ENCODE results near the gene FAM200A. TPM values are rescaled to one million over a fixed set of nuclear protein-coding genes. Genes with fewer than 3 reads are reported as not detected.

The FAM200A gene
- total RNA-seq (ENCODE audit: unreplicated experiment): 6.8 TPM
- long read RNA-seq, partial matches to known transcripts: 0 of 6 reads
- long read RNA-seq, other reads (novel, unspliced or antisense): 3 of 6 reads

DNA sequence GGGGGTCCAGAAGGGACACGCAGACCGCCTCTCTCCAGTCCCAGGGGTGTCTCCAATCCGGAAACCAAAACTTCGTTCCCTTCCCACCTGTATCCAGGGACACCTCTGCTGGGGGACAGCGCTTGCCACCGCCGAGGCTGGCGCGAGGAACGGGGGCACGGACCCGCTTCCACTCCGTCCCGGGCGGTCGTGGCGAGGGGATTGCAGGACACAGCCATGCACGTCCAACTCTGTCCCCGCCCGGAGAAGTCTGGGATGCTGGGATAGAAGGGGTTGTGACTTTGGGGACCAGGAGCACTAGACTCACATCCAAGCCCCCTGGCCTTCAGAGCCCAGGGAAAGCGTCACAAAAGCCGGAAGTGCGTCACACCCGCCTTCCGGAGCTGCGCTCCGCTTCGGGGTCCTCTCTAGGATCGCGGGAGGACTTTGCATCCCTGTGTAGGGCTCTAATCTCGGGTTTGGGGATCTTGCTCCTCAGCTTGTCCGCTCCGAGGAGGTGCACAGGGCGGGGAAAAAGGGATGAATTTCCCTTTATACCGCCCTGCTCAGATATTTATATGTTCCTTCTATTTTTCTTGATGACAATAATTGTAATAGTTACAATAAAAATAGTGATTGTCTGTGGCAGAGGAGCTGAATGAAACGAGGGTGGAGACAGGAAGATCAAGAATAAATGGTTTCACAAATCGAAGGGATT is at the start of gene FAM200A:
Gene FAM200A (minus strand): TSS at position 348 of the 697 bp plus-strand sequence. CDS start 3,707 bp downstream, outside the sequence.
- TF ChIP-seq, protein P1, sequence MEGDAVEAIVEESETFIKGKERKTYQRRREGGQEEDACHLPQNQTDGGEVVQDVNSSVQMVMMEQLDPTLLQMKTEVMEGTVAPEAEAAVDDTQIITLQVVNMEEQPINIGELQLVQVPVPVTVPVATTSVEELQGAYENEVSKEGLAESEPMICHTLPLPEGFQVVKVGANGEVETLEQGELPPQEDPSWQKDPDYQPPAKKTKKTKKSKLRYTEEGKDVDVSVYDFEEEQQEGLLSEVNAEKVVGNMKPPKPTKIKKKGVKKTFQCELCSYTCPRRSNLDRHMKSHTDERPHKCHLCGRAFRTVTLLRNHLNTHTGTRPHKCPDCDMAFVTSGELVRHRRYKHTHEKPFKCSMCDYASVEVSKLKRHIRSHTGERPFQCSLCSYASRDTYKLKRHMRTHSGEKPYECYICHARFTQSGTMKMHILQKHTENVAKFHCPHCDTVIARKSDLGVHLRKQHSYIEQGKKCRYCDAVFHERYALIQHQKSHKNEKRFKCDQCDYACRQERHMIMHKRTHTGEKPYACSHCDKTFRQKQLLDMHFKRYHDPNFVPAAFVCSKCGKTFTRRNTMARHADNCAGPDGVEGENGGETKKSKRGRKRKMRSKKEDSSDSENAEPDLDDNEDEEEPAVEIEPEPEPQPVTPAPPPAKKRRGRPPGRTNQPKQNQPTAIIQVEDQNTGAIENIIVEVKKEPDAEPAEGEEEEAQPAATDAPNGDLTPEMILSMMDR (IDR thresholded peaks at IDR 0.05; ENCODE audit: unreplicated experiment): no peak
- H3K4me3 Mint-ChIP-seq (ENCODE audit: unreplicated experiment): peak within 1 kb of the TSS; percentile 85
- H3K36me3 Mint-ChIP-seq (ENCODE audit: low read depth, unreplicated experiment): peaks cover 20% of the 10 kb centered on the region
- peaks cover 9% of the 10 kb centered on the region for H3K4me1 Mint-ChIP-seq (ENCODE audit: unreplicated experiment)
- peaks cover 3% of the 10 kb centered on the region for H3K27me3 Mint-ChIP-seq (ENCODE audit: unreplicated experiment)
- no peaks in the 10 kb centered on the region for H3K9me3 Mint-ChIP-seq (ENCODE audit: unreplicated experiment)
- H3K27ac Mint-ChIP-seq (ENCODE audit: unreplicated experiment): peak within 1 kb of the TSS; percentile 94
- DNase-seq (ENCODE audit: low spot score): peak; percentile 80

DNA sequence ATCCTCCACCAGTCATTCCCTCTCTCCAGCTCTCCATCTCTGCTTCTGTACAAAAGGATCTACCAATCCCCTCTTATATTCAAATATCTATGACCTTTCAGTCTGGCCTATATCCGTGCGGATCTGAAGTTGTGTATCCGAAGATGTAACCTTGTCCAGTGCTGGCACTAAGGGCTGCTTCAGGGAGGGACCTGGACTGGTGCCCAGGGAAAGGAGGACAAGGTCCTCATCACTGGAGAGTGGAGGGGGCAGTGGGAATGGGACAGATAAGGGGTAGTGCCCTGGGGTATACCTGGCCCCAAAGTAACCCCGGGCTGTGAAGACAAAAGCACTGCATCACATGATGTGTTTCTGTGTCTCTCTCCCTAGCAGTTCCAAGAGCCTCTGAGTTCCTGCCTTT is 47.9 kb upstream of the FAM200A start:
- no peak for DNase-seq (ENCODE audit: low spot score)
- no peaks in the 10 kb centered on the region for H3K36me3 Mint-ChIP-seq (ENCODE audit: low read depth, unreplicated experiment)
- H3K27me3 Mint-ChIP-seq (ENCODE audit: unreplicated experiment): no peaks in the 10 kb centered on the region
- H3K4me3 Mint-ChIP-seq (ENCODE audit: unreplicated experiment): no peak overlapping the region
- no peaks in the 10 kb centered on the region for H3K4me1 Mint-ChIP-seq (ENCODE audit: unreplicated experiment)
- H3K27ac Mint-ChIP-seq (ENCODE audit: unreplicated experiment): no peak overlapping the region
- TF ChIP-seq, protein P1 (IDR thresholded peaks at IDR 0.05; ENCODE audit: unreplicated experiment): no peak
- no peaks in the 10 kb centered on the region for H3K9me3 Mint-ChIP-seq (ENCODE audit: unreplicated experiment)

GRCh38 chr7:99597762-99598501 is 46.0 kb upstream of the FAM200A start, which contains the start of gene TMEM225B:
Gene TMEM225B, plus strand, starts transcription at chr7:99598267. Its CDS starts 6,122 bp downstream, at chr7:99604389.
- H3K36me3 Mint-ChIP-seq (ENCODE audit: low read depth, unreplicated experiment): no peaks in the 10 kb centered on the region
- no peaks in the 10 kb centered on the region for H3K4me1 Mint-ChIP-seq (ENCODE audit: unreplicated experiment)
- H3K4me3 Mint-ChIP-seq (ENCODE audit: unreplicated experiment): no peak within 1 kb of the TSS
- no peak for DNase-seq (ENCODE audit: low spot score)
- TF ChIP-seq, protein P1 (IDR thresholded peaks at IDR 0.05; ENCODE audit: unreplicated experiment): no peak
- no peaks in the 10 kb centered on the region for H3K9me3 Mint-ChIP-seq (ENCODE audit: unreplicated experiment)
- no peaks in the 10 kb centered on the region for H3K27me3 Mint-ChIP-seq (ENCODE audit: unreplicated experiment)
- no peak within 1 kb of the TSS for H3K27ac Mint-ChIP-seq (ENCODE audit: unreplicated experiment)

DNA sequence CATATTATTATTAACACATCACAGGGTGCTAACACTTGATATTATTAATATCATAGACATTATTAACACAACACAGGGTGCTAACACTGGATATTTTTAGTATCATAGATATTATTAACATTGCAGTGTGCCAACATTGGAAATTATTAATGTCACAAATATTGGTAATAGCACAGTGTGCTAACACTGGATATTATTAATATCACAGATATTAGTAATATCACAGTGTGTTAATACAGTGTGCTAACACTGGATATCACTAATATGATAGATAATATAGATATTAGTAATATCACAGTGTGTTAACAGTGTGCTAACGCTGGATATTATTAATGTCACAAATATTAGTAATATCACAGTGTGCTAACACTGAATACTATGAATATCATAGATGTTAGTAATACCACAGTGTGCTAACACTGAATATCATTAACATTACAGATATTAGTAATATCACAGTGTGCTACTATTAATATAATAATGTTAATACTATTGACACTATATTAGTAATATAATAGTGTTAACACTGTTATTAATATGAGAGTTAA is 44.6 kb upstream of the FAM200A start:
- Mint-ChIP-seq H3K36me3 (ENCODE audit: low read depth, unreplicated experiment) (no peaks in the 10 kb centered on the region), H3K27ac (ENCODE audit: unreplicated experiment) (no peak overlapping the region), H3K9me3 (ENCODE audit: unreplicated experiment) (no peaks in the 10 kb centered on the region), H3K4me1 (ENCODE audit: unreplicated experiment) (no peaks in the 10 kb centered on the region), H3K27me3 (ENCODE audit: unreplicated experiment) (no peaks in the 10 kb centered on the region), H3K4me3 (ENCODE audit: unreplicated experiment) (no peak overlapping the region)
- TF ChIP-seq, protein P1 (IDR thresholded peaks at IDR 0.05; ENCODE audit: unreplicated experiment): no peak
- no peak for DNase-seq (ENCODE audit: low spot score)

All from endothelial cell (in vitro differentiated cells).